ENCODE data around the gene ATXN10.

DNA sequence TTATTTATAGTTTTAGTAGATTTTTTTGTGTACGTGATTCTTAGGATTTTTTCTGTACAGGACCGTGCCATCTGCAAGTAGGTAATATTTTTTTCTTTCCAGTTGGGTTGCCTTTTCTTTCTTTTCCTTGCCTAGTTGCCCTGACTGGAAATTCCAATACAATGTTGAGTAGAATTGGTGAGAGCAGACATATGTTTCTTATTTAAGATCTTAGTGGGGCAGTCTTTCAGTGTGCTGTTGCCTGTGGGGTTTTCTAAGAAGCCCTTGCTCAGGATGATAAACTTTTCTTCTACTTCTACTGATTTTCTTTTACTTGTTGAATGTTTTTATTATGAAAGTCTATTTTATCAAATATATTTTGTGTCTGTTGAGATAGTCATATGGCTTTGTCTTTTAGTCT, 33.0 kb downstream of the ATXN10 start:
- TF ChIP-seq, protein P1, sequence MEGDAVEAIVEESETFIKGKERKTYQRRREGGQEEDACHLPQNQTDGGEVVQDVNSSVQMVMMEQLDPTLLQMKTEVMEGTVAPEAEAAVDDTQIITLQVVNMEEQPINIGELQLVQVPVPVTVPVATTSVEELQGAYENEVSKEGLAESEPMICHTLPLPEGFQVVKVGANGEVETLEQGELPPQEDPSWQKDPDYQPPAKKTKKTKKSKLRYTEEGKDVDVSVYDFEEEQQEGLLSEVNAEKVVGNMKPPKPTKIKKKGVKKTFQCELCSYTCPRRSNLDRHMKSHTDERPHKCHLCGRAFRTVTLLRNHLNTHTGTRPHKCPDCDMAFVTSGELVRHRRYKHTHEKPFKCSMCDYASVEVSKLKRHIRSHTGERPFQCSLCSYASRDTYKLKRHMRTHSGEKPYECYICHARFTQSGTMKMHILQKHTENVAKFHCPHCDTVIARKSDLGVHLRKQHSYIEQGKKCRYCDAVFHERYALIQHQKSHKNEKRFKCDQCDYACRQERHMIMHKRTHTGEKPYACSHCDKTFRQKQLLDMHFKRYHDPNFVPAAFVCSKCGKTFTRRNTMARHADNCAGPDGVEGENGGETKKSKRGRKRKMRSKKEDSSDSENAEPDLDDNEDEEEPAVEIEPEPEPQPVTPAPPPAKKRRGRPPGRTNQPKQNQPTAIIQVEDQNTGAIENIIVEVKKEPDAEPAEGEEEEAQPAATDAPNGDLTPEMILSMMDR (IDR thresholded peaks at IDR 0.05), result no peak
- TF ChIP-seq POLR2A (IDR thresholded peaks at IDR 0.05), result no peak
